ENCODE data around the gene NUAK1.

The NUAK1 gene

GRCh38 chr12:106138633-106139421 is at the start of gene NUAK1:
NUAK1 (minus strand) TSS chr12:106138954; CDS start chr12:106138653, 301 bp downstream.
- in situ Hi-C loops (cut with MboI; ENCODE audit: low sequenced_read_pairs): no loop called here

- in situ Hi-C loops (cut with MboI; ENCODE audit: low sequenced_read_pairs): no loop called here
These were observed 49.5 kb upstream of the NUAK1 start for GRCh38 chr12:106188256-106188655.

GRCh38 chr12:106187842-106188241 is 49.1 kb upstream of the NUAK1 start:
- in situ Hi-C loops (cut with MboI; ENCODE audit: low sequenced_read_pairs): no loop called here

- in situ Hi-C loops (cut with MboI; ENCODE audit: low sequenced_read_pairs): no loop called here
These were observed 48.5 kb upstream of the NUAK1 start for GRCh38 chr12:106187155-106187789.

GRCh38 chr12:106183735-106184134 is 45.0 kb upstream of the NUAK1 start:
- in situ Hi-C loops (cut with MboI; ENCODE audit: low sequenced_read_pairs): no loop called here

GRCh38 chr12:106181401-106182114 is 42.8 kb upstream of the NUAK1 start:
- in situ Hi-C loops (cut with MboI; ENCODE audit: low sequenced_read_pairs): no loop called here

GRCh38 chr12:106179086-106179485 is 40.3 kb upstream of the NUAK1 start:
- in situ Hi-C loops (cut with MboI; ENCODE audit: low sequenced_read_pairs): no loop called here

- in situ Hi-C loops (cut with MboI; ENCODE audit: low sequenced_read_pairs): no loop called here
These were observed 39.8 kb upstream of the NUAK1 start for GRCh38 chr12:106178562-106178961.

- in situ Hi-C loops (cut with MboI; ENCODE audit: low sequenced_read_pairs): no loop called here
These were observed 37.8 kb upstream of the NUAK1 start for GRCh38 chr12:106176560-106176959.

- in situ Hi-C loops (cut with MboI; ENCODE audit: low sequenced_read_pairs): no loop called here
These were observed 36.1 kb upstream of the NUAK1 start for GRCh38 chr12:106174876-106175275.

- in situ Hi-C loops (cut with MboI; ENCODE audit: low sequenced_read_pairs): no loop called here
These were observed 34.7 kb upstream of the NUAK1 start for GRCh38 chr12:106173442-106173841.

GRCh38 chr12:106171117-106171750 is 32.5 kb upstream of the NUAK1 start:
- in situ Hi-C loops (cut with MboI; ENCODE audit: low sequenced_read_pairs): no loop called here

GRCh38 chr12:106170285-106170684 is 31.5 kb upstream of the NUAK1 start:
- in situ Hi-C loops (cut with MboI; ENCODE audit: low sequenced_read_pairs): no loop called here

- in situ Hi-C loops (cut with MboI; ENCODE audit: low sequenced_read_pairs): no loop called here
These were observed 25.0 kb upstream of the NUAK1 start for GRCh38 chr12:106163712-106164111.

- in situ Hi-C loops (cut with MboI; ENCODE audit: low sequenced_read_pairs): no loop called here
These were observed 22.7 kb upstream of the NUAK1 start for GRCh38 chr12:106161491-106161890.

- in situ Hi-C loops (cut with MboI; ENCODE audit: low sequenced_read_pairs): no loop called here
These were observed 22.2 kb upstream of the NUAK1 start for GRCh38 chr12:106160915-106161314.

GRCh38 chr12:106157802-106158201 is 19.0 kb upstream of the NUAK1 start:
- in situ Hi-C loops (cut with MboI; ENCODE audit: low sequenced_read_pairs): no loop called here

- in situ Hi-C loops (cut with MboI; ENCODE audit: low sequenced_read_pairs): no loop called here
These were observed 16.1 kb upstream of the NUAK1 start for GRCh38 chr12:106154751-106155273.

GRCh38 chr12:106152334-106152733 is 13.6 kb upstream of the NUAK1 start:
- in situ Hi-C loops (cut with MboI; ENCODE audit: low sequenced_read_pairs): no loop called here

GRCh38 chr12:106150555-106150954 is 11.8 kb upstream of the NUAK1 start:
- in situ Hi-C loops (cut with MboI; ENCODE audit: low sequenced_read_pairs): no loop called here

Measured in hTERT RPE-1 (cell line).